Liver (tissue), 9 donors: ENCODE measurements around the gene VENTX. TPM values are rescaled to one million over a fixed set of nuclear protein-coding genes. Genes with fewer than 3 reads are reported as not detected.

Experiments used
- DNase-seq: peaks from one replicate; pipeline ENCODE4 v3.0.0-alpha.2; 2017; ENCODE audit warnings: low spot score
- H3K27ac ChIP-seq, 2 donors: one replicate each; pipeline ENCODE4 v1.7.0; 2013; ENCODE audit warnings: inconsistent platforms in 2 of 2, low read length in 2 of 2, control low read depth in 1 of 2, low read depth in 1 of 2, mild to moderate bottlenecking in 1 of 2
- H3K27me3 ChIP-seq, 4 donors: one replicate each; pipeline versions ENCODE4 v1.6.1 to v1.7.0; 2013; ENCODE audit warnings: low read length in 3 of 4, inconsistent platforms in 1 of 4, mild to moderate bottlenecking in 1 of 4, moderate library complexity in 1 of 4; ENCODE audit not compliant: control insufficient read depth in 4 of 4, insufficient read depth in 4 of 4
- H3K36me3 ChIP-seq, 4 donors: one replicate each; pipeline versions ENCODE4 v1.6.1 to v1.7.0; 2013; ENCODE audit warnings: low read length in 3 of 4, mild to moderate bottlenecking in 3 of 4, low read depth in 1 of 4, moderate library complexity in 1 of 4; ENCODE audit not compliant: control insufficient read depth in 4 of 4, insufficient read depth in 3 of 4
- H3K4me1 ChIP-seq, 4 donors: one replicate each; pipeline versions ENCODE4 v1.6.1 to v1.7.0; 2013; ENCODE audit warnings: low read length in 3 of 4, mild to moderate bottlenecking in 3 of 4, moderate library complexity in 1 of 4; ENCODE audit not compliant: control insufficient read depth in 4 of 4, insufficient read depth in 4 of 4
- H3K4me3 ChIP-seq, 3 donors: one replicate each; pipeline versions ENCODE4 v1.6.1 to v1.7.0; 2013; ENCODE audit warnings: low read length in 3 of 3, control low read depth in 1 of 3, low read depth in 1 of 3, mild to moderate bottlenecking in 1 of 3
- H3K9ac ChIP-seq, 2 donors: one replicate each; pipeline ENCODE4 v1.7.0; 2013; ENCODE audit warnings: low read length in 2 of 2, mild to moderate bottlenecking in 2 of 2, moderate library complexity in 2 of 2, control low read depth in 1 of 2, low read depth in 1 of 2
- H3K9me3 ChIP-seq, 4 donors: one replicate each; pipeline versions ENCODE4 v1.6.1 to v1.7.0; 2013; ENCODE audit warnings: low read length in 3 of 4; ENCODE audit not compliant: control insufficient read depth in 4 of 4
- EGR1 ChIP-seq, 2 donors: IDR thresholded peaks; 2 replicates each; pipeline ENCODE4 v1.6.1; 2016 to 2018; ENCODE audit warnings: antibody characterized with exemption in 2 of 2, low read depth in 2 of 2
- FOXA1 ChIP-seq: IDR thresholded peaks from 2 replicates; pipeline ENCODE4 v1.6.1; 2016; ENCODE audit warnings: antibody characterized with exemption
- FOXA2 ChIP-seq: IDR thresholded peaks from 2 replicates; pipeline ENCODE4 v1.6.1; 2016; ENCODE audit warnings: antibody characterized with exemption
- GABPA ChIP-seq, 2 donors: IDR thresholded peaks in 1 of 2; conservative IDR thresholded peaks in 1 of 2; 2 replicates each; pipeline ENCODE4 v1.6.1; 2016; ENCODE audit warnings: antibody characterized with exemption in 2 of 2, mild to moderate bottlenecking in 1 of 2, moderate library complexity in 1 of 2
- HNF4A ChIP-seq, 2 donors: conservative IDR thresholded peaks; 2 replicates each; pipeline ENCODE4 v1.6.1; 2016; ENCODE audit warnings: antibody characterized with exemption in 2 of 2, mild to moderate bottlenecking in 2 of 2
- HNF4G ChIP-seq: IDR thresholded peaks from 2 replicates; pipeline ENCODE4 v1.6.1; 2016; ENCODE audit warnings: antibody characterized with exemption
- JUND ChIP-seq, 2 donors: IDR thresholded peaks; 2 replicates each; pipeline ENCODE4 v1.6.1; 2016; ENCODE audit warnings: antibody characterized with exemption in 2 of 2
- NR2F2 ChIP-seq: IDR thresholded peaks from 2 replicates; pipeline ENCODE4 v1.6.1; 2016; ENCODE audit warnings: antibody characterized with exemption
- RAD21 ChIP-seq, 2 donors: IDR thresholded peaks; 2 replicates each; pipeline ENCODE4 v1.6.1; 2016; ENCODE audit warnings: antibody characterized with exemption in 2 of 2, mild to moderate bottlenecking in 2 of 2
- REST ChIP-seq: IDR thresholded peaks from 2 replicates; pipeline ENCODE4 v1.6.1; 2016; ENCODE audit warnings: antibody characterized with exemption, mild to moderate bottlenecking
- SP1 ChIP-seq: IDR thresholded peaks from 2 replicates; pipeline ENCODE4 v1.6.1; 2018; ENCODE audit warnings: antibody characterized with exemption, mild to moderate bottlenecking
- TAF1 ChIP-seq: conservative IDR thresholded peaks from 2 replicates; pipeline ENCODE4 v1.6.1; 2016; ENCODE audit warnings: antibody characterized with exemption, mild to moderate bottlenecking
- YY1 ChIP-seq: IDR thresholded peaks from 2 replicates; pipeline ENCODE4 v1.6.1; 2016; ENCODE audit warnings: antibody characterized with exemption, mild to moderate bottlenecking
- ZBTB33 ChIP-seq: IDR thresholded peaks from 2 replicates; pipeline ENCODE4 v1.6.1; 2016; ENCODE audit warnings: antibody characterized with exemption
- WGBS: extraction: QIAGEN DNeasy Blood & Tissue Kit; methylation state at CpG from one replicate; pipeline ENCODE4 v1.1.7; 2013; 5-methylcytosine and 5-hydroxymethylcytosine counted together
- polyA plus RNA-seq, 2 donors: library from polyadenylated mRNA; stranded (reverse) in 1 of 2; unstranded in 1 of 2; fragments of 200-250 nt in 1 of 2; fragments of >200 nt in 1 of 2; fragmentation: Nextera tagmentation in 1 of 2; extraction: Ambion mirVana in 1 of 2; gene quantifications; one replicate each; pipeline versions ENCODE4 v1.2.1 to v1.2.3, GENCODE V29; 2013 to 2015
- total RNA-seq, 2 donors: library from RNA; depleted of rRNA; stranded (reverse); fragments of >200 nt; gene quantifications; one replicate each; pipeline ENCODE4 v1.2.3, GENCODE V29; 2014
- TF ChIP-seq, protein P1 (sequence below): fragments of 150-350 bp; IDR thresholded peaks from 2 replicates; pipeline ENCODE4 v1.5.1; 2017; ENCODE audit warnings: improper control_type of control experiment, low read depth, low read length; ENCODE audit not compliant: missing input control
- TF ChIP-seq, protein P2 (sequence below): IDR thresholded peaks from 2 replicates; pipeline ENCODE4 v1.6.1; 2016; ENCODE audit warnings: antibody characterized with exemption
- donor health status: healthy.
- donor health status: healthy.
- donor health status: healthy.
- donor health status: healthy.
- donor health status: healthy.

The VENTX gene
- total and polyA plus RNA-seq, 4 donors, result 0.05 to 0.25 (median 0.09) TPM

DNA sequence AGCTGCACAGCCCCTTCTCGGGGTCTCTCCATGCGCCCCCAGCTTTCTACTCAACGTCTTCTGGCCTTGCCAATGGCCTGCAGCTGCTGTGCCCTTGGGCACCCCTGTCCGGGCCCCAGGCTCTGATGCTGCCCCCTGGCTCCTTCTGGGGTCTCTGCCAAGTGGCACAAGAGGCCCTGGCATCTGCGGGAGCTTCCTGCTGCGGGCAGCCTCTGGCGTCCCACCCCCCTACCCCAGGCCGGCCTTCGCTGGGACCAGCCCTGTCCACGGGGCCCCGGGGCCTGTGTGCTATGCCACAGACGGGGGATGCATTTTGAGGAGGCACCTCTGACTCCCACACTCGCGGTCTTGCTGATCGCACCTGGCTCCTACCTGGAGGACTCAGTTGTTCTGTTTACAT is 2.3 kb downstream of the VENTX start:
- no peak for DNase-seq
- no peaks in the 10 kb centered on the region for H3K36me3 ChIP-seq
- peaks cover 0 to 29% (median 2%) of the 10 kb centered on the region in 4 donors for H3K27me3 ChIP-seq
- WGBS, result 78% methylated on average over 15 of the region's 15 CpGs
- H3K9ac ChIP-seq, result no peak overlapping the region
- H3K27ac ChIP-seq, result no peak overlapping the region
- peaks cover 4 to 17% (median 11%) of the 10 kb centered on the region in 4 donors for H3K4me1 ChIP-seq
- TF ChIP-seq FOXA2 (no peak), RAD21 (IDR thresholded peaks at IDR 0.05) (no peak), HNF4G (no peak), GABPA (IDR thresholded peaks at IDR 0.05 in 1 of 2, conservative IDR thresholded peaks at IDR 0.05 in 1 of 2) (no peak)
- H3K9me3 ChIP-seq, result no peaks in the 10 kb centered on the region
- no peak overlapping the region for H3K4me3 ChIP-seq

- Histone ChIP-seq H3K27me3 (peaks cover 0 to 22% (median 2%) of the 10 kb centered on the region in 4 donors), H3K36me3 (no peaks in the 10 kb centered on the region), H3K4me3 (peak overlapping the region in 1 of 3 donors; percentile 10), H3K9me3 (no peaks in the 10 kb centered on the region), H3K9ac (no peak overlapping the region), H3K27ac (no peak overlapping the region), H3K4me1 (peaks cover 2 to 11% (median 7%) of the 10 kb centered on the region in 4 donors)
- DNase-seq, result no peak
- 65% methylated on average over 25 of the region's 25 CpGs for WGBS
- TF ChIP-seq, protein P1, sequence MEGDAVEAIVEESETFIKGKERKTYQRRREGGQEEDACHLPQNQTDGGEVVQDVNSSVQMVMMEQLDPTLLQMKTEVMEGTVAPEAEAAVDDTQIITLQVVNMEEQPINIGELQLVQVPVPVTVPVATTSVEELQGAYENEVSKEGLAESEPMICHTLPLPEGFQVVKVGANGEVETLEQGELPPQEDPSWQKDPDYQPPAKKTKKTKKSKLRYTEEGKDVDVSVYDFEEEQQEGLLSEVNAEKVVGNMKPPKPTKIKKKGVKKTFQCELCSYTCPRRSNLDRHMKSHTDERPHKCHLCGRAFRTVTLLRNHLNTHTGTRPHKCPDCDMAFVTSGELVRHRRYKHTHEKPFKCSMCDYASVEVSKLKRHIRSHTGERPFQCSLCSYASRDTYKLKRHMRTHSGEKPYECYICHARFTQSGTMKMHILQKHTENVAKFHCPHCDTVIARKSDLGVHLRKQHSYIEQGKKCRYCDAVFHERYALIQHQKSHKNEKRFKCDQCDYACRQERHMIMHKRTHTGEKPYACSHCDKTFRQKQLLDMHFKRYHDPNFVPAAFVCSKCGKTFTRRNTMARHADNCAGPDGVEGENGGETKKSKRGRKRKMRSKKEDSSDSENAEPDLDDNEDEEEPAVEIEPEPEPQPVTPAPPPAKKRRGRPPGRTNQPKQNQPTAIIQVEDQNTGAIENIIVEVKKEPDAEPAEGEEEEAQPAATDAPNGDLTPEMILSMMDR, result no peak
- no peak for TF ChIP-seq FOXA2
- TF ChIP-seq YY1, result no peak
- no peak for TF ChIP-seq EGR1 (IDR thresholded peaks at IDR 0.05; ENCODE audit: low read depth in 2 of 2)
- no peak for TF ChIP-seq RAD21 (IDR thresholded peaks at IDR 0.05)
Observed at GRCh38 chr10:133241501-133242205, 4.0 kb downstream of the VENTX start.

- H3K4me3 ChIP-seq, result no peak overlapping the region
- H3K4me1 ChIP-seq, result peaks cover 0 to under 1% (median 0%) of the 10 kb centered on the region in 4 donors
- no peaks in the 10 kb centered on the region for H3K36me3 ChIP-seq
- no peak for DNase-seq
- H3K27ac ChIP-seq, result no peak overlapping the region
- no peak overlapping the region for H3K9ac ChIP-seq
- 78% methylated on average over 27 of the region's 27 CpGs for whole genome bisulfite sequencing
- H3K9me3 ChIP-seq, result no peaks in the 10 kb centered on the region
- H3K27me3 ChIP-seq, result peaks cover 0 to 11% (median 2%) of the 10 kb centered on the region in 4 donors
- no peak for TF ChIP-seq HNF4G
- TF ChIP-seq, protein P1, result no peak
- TF ChIP-seq EGR1 (IDR thresholded peaks at IDR 0.05; ENCODE audit: low read depth in 2 of 2), result no peak
- TF ChIP-seq SP1, result no peak
- TF ChIP-seq FOXA1, result no peak
- TF ChIP-seq FOXA2, result no peak
- no peak for TF ChIP-seq ZBTB33
- TF ChIP-seq NR2F2, result no peak
- no peak for TF ChIP-seq TAF1
- TF ChIP-seq, protein P2, sequence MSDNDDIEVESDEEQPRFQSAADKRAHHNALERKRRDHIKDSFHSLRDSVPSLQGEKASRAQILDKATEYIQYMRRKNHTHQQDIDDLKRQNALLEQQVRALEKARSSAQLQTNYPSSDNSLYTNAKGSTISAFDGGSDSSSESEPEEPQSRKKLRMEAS, result no peak
- TF ChIP-seq REST, result no peak
- TF ChIP-seq YY1, result no peak
- TF ChIP-seq HNF4A (conservative IDR thresholded peaks at IDR 0.05), result no peak
- TF ChIP-seq JUND (IDR thresholded peaks at IDR 0.05), result no peak
Observed at GRCh38 chr10:133242611-133243356, 5.1 kb downstream of the VENTX start.
